HG03066 (cell line): Measurements from ENCODE around the gene PLCD1.

Experiments
- ATAC-seq: cut with Tn5 transposase; IDR thresholded peaks from one replicate; pipeline ENCODE4 v1.9.1; 2021; ENCODE audit warnings: low read depth; ENCODE audit not compliant: unreplicated experiment

PLCD1 gene

GRCh38 chr3:38001456-38002081 lies 27.9 kb downstream of the PLCD1 start:
- no peak for ATAC-seq

GRCh38 chr3:38000965-38001455 lies 28.4 kb downstream of the PLCD1 start:
- no peak for ATAC-seq

- no peak for ATAC-seq
Observed at GRCh38 chr3:38000242-38000916, 29.1 kb downstream of the PLCD1 start.

- no peak for ATAC-seq
Observed at GRCh38 chr3:37999836-38000235, 29.6 kb downstream of the PLCD1 start.

- no peak for ATAC-seq
Observed at GRCh38 chr3:37997791-37998370, 31.6 kb downstream of the PLCD1 start.

GRCh38 chr3:37997342-37997741 lies 32.1 kb downstream of the PLCD1 start:
- ATAC-seq: no peak

GRCh38 chr3:37996785-37997301 lies 32.6 kb downstream of the PLCD1 start:
- peak; percentile 59 for ATAC-seq

GRCh38 chr3:37995652-37996641 lies 33.5 kb downstream of the PLCD1 start:
- ATAC-seq: no peak

- no peak for ATAC-seq
Observed at GRCh38 chr3:37994639-37994972, 34.8 kb downstream of the PLCD1 start.

- ATAC-seq: peak; percentile 54
Observed at GRCh38 chr3:37993820-37994638, 35.4 kb downstream of the PLCD1 start.

- no peak for ATAC-seq
Observed at GRCh38 chr3:37993460-37993819, 36.0 kb downstream of the PLCD1 start.

GRCh38 chr3:37993067-37993455 lies 36.4 kb downstream of the PLCD1 start:
- ATAC-seq: no peak

GRCh38 chr3:37992271-37993066 lies 37.0 kb downstream of the PLCD1 start:
- ATAC-seq: no peak

GRCh38 chr3:37991823-37992222 lies 37.6 kb downstream of the PLCD1 start:
- ATAC-seq: no peak

GRCh38 chr3:37991109-37991508 lies 38.3 kb downstream of the PLCD1 start:
- ATAC-seq: no peak

- ATAC-seq: no peak
Observed at GRCh38 chr3:37990527-37990926, 38.9 kb downstream of the PLCD1 start, which contains the start of gene VILL. VILL (plus strand) TSS chr3:37990786; CDS start chr3:37993673, 2,887 bp downstream.

- ATAC-seq: no peak
Observed at GRCh38 chr3:37989821-37990480, 39.5 kb downstream of the PLCD1 start.

- no peak for ATAC-seq
Observed at GRCh38 chr3:37988931-37989525, 40.4 kb downstream of the PLCD1 start.
